Cardiac septum (tissue), 1 donor: ENCODE measurements around the gene RASL11A. TPM values are rescaled to one million over a fixed set of nuclear protein-coding genes. Genes with fewer than 3 reads are reported as not detected.
"Not testable (repeated sequence)": the region's sequence is repeated elsewhere in the genome, so short reads cannot be mapped to it uniquely, and the experiment has no call there.

Experiments used
- DNase-seq: peaks from one replicate; pipeline ENCODE4 v3.0.0-alpha.2; 2020; ENCODE audit warnings: low spot score
- intact Hi-C: fragments of 100-400 bp; cut with DNase I; formaldehyde crosslinking; loops from one replicate; pipeline ENCODE4 v1.14.0; 2022
- total RNA-seq: library from RNA; stranded (reverse); fragmentation: NEBNext Ultra II Directional; extraction: Animal tissue kit (Norgen Biotek cat#: 25700); gene quantifications from one replicate; pipeline ENCODE4 v1.2.1, GENCODE V29; 2021
- donor health status: DM: no; HTN: no; CAD: no.

Gene RASL11A
- total RNA-seq, 1 donor from 2014 or later: 4.7 TPM

GRCh38 chr13:27293873-27294515 is 23.4 kb downstream of the RASL11A start:
- intact Hi-C loops: no loop called here
- no peak for DNase-seq

GRCh38 chr13:27295096-27295495 is 24.5 kb downstream of the RASL11A start:
- intact Hi-C loops: no loop called here
- DNase-seq: no peak

GRCh38 chr13:27295660-27296059 is 25.0 kb downstream of the RASL11A start:
- no peak for DNase-seq
- intact Hi-C loops: no loop called here

- intact Hi-C loops: no loop called here
- no peak for DNase-seq
Observed at GRCh38 chr13:27296496-27296895, 25.9 kb downstream of the RASL11A start.

- no peak for DNase-seq
- intact Hi-C loops: no loop called here
Observed at GRCh38 chr13:27298849-27299248, 28.2 kb downstream of the RASL11A start.

- DNase-seq, intact Hi-C loops: not testable (repeated sequence)
Observed at GRCh38 chr13:27300406-27300805, 29.8 kb downstream of the RASL11A start.

- intact Hi-C loops: no loop called here
- DNase-seq: no peak
Observed at GRCh38 chr13:27300941-27301586, 30.4 kb downstream of the RASL11A start.

- no peak for DNase-seq
- intact Hi-C loops: no loop called here
Observed at GRCh38 chr13:27302643-27303262, 32.1 kb downstream of the RASL11A start.

- intact Hi-C loops: no loop called here
- no peak for DNase-seq
Observed at GRCh38 chr13:27304099-27304498, 33.5 kb downstream of the RASL11A start.

GRCh38 chr13:27304611-27305010 is 34.0 kb downstream of the RASL11A start:
- intact Hi-C loops: no loop called here
- DNase-seq: no peak

GRCh38 chr13:27306364-27306763 is 35.7 kb downstream of the RASL11A start:
- no peak for DNase-seq
- intact Hi-C loops: no loop called here

GRCh38 chr13:27308941-27309340 is 38.3 kb downstream of the RASL11A start:
- no peak for DNase-seq

GRCh38 chr13:27309401-27309958 is 38.9 kb downstream of the RASL11A start:
- no peak for DNase-seq
- intact Hi-C loops: no loop called here

More at GRCh38 chr13:27308941-27309340, 38.3 kb downstream of the RASL11A start:
- intact Hi-C loops: no loop called here

- intact Hi-C loops: no loop called here
- no peak for DNase-seq
Observed at GRCh38 chr13:27309967-27310598, 39.5 kb downstream of the RASL11A start.

- intact Hi-C loops: no loop called here
- DNase-seq: no peak
Observed at GRCh38 chr13:27310946-27311345, 40.3 kb downstream of the RASL11A start.

- intact Hi-C loops: no loop called here
- no peak for DNase-seq
Observed at GRCh38 chr13:27311518-27312210, 41.0 kb downstream of the RASL11A start.

- no peak for DNase-seq
- intact Hi-C loops: no loop called here
Observed at GRCh38 chr13:27313770-27314169, 43.1 kb downstream of the RASL11A start.

GRCh38 chr13:27319404-27319803 is 48.8 kb downstream of the RASL11A start:
- intact Hi-C loops: no loop called here

More at GRCh38 chr13:27319404-27319803, 48.8 kb downstream of the RASL11A start:
- no peak for DNase-seq
